GM12878 (cell line): ENCODE results near the gene FAM184B. TPM values are rescaled to one million over a fixed set of nuclear protein-coding genes. Genes with fewer than 3 reads are reported as not detected.

Experiments
- ATAC-seq: fragments of 200-7000 bp; cut with Tn5 transposase; 3 replicates; pipeline ENCODE4 v1.9.1; 2020; ENCODE audit warnings: mild to moderate bottlenecking, moderate library complexity
- BruUV-seq: library from RNA; stranded (reverse); fragments of 400-500 nt; replicated peaks from 2 replicates; lab custom pipeline; 2021; lab: Mats Ljungman, UMichigan
- CTCF ChIA-PET: fragments of 300-600 bp; sonication (Branson Sonifier 250); formaldehyde crosslinking; extraction: SDS; loops from one replicate; lab custom pipeline; 2021; ENCODE audit warnings: inconsistent platforms; lab: Yijun Ruan, JAX
- POLR2A ChIA-PET: fragments of 350-600 bp; formaldehyde crosslinking; extraction: SDS; loops from one replicate; lab custom pipeline; 2021; ENCODE audit warnings: inconsistent platforms; lab: Charles Lee
- RAD21 ChIA-PET: fragments of 300-600 bp; sonication (Branson Sonifier 250); formaldehyde crosslinking; loops from one replicate; lab custom pipeline; 2023; ENCODE audit warnings: antibody characterized with exemption; ENCODE audit not compliant: unreplicated experiment; lab: Charles Lee
- SMC1A ChIA-PET: fragments of 300-600 bp; sonication (Branson Sonifier 250); formaldehyde crosslinking; loops from one replicate; lab custom pipeline; 2023; ENCODE audit not compliant: unreplicated experiment, uncharacterized antibody; lab: Charles Lee
- DNase-seq: peaks from one replicate; pipeline ENCODE4 v3.0.0-alpha.2; 2011; ENCODE audit warnings: low read depth, low spot score
- FAIRE-seq: peaks from 3 replicates; lab custom pipeline; 2011; peaks lifted over from hg19 to GRCh38; lab: Jason Lieb, UNC
- H2AFZ ChIP-seq: 2 replicates; pipeline ENCODE4 v1.6.0; 2011; ENCODE audit warnings: low read depth, low read length, control low read depth; ENCODE audit not compliant: control insufficient read depth
- H3K27ac ChIP-seq: 2 replicates; pipeline ENCODE4 v1.5.1; 2011; ENCODE audit warnings: control low read depth; ENCODE audit not compliant: control insufficient read depth, insufficient read depth
- H3K27me3 ChIP-seq, 2 experiments: replicated peaks in 1 of 2; 2 replicates each; pipeline versions ENCODE4 v1.6.0 to v1.6.1; 2011; ENCODE audit warnings: low read length in 1 of 2; ENCODE audit not compliant: control insufficient read depth in 2 of 2, insufficient read depth in 2 of 2
- H3K36me3 ChIP-seq, 2 experiments: 2 replicates each; pipeline ENCODE4 v1.5.1; 2011; ENCODE audit warnings: low read length in 1 of 2; ENCODE audit not compliant: control insufficient read depth in 2 of 2, insufficient read depth in 2 of 2
- H3K4me1 ChIP-seq: 2 replicates; pipeline ENCODE4 v1.6.1; 2011; ENCODE audit warnings: mild to moderate bottlenecking, low read length, moderate library complexity, mixed read lengths; ENCODE audit not compliant: control insufficient read depth, insufficient read depth
- H3K4me2 ChIP-seq: 2 replicates; pipeline ENCODE4 v1.6.0; 2011; ENCODE audit warnings: control low read depth; ENCODE audit not compliant: control insufficient read depth, insufficient read depth
- H3K4me3 ChIP-seq: fragments of 200-600 bp; sonication (generic); 2 replicates; pipeline ENCODE4 v1.5.1; 2016
- H3K79me2 ChIP-seq: 2 replicates; pipeline ENCODE4 v1.6.0; 2011; ENCODE audit warnings: low read length; ENCODE audit not compliant: control insufficient read depth, insufficient read depth
- H3K9ac ChIP-seq: 2 replicates; pipeline ENCODE4 v1.8.0; 2011; ENCODE audit warnings: low read length, control low read depth, mixed read lengths; ENCODE audit not compliant: control insufficient read depth, insufficient read depth
- H3K9me3 ChIP-seq: replicated peaks from 3 replicates; pipeline ENCODE4 v1.5.1; 2011; ENCODE audit warnings: mild to moderate bottlenecking, low read length; ENCODE audit not compliant: control insufficient read depth, insufficient read depth
- H4K20me1 ChIP-seq: 2 replicates; pipeline ENCODE4 v1.6.0; 2011; ENCODE audit not compliant: control insufficient read depth, insufficient read depth
- ATF7 ChIP-seq: fragments of 450-650 bp; IDR thresholded peaks from 2 replicates; pipeline ENCODE4 v1.6.1; 2016; ENCODE audit warnings: low read depth, mild to moderate bottlenecking
- BHLHE40 ChIP-seq, 2 experiments: fragments of 450-650 bp in 1 of 2; IDR thresholded peaks; 2 replicates each; pipeline ENCODE4 v1.6.1; 2011 to 2017; ENCODE audit warnings: low read depth in 2 of 2, borderline replicate concordance in 1 of 2, improper control_type of control experiment in 1 of 2, low read length in 1 of 2, mild to moderate bottlenecking in 1 of 2
- HDAC2 ChIP-seq: fragments of 200-600 bp; sonication (generic); IDR thresholded peaks from 2 replicates; pipeline ENCODE4 v1.6.1; 2017
- IKZF1 ChIP-seq: fragments of 450-650 bp; conservative IDR thresholded peaks from 2 replicates; pipeline ENCODE4 v1.6.1; 2017; ENCODE audit warnings: antibody characterized with exemption, mild to moderate bottlenecking
- IKZF2 ChIP-seq, 2 experiments: fragments of 450-650 bp; IDR thresholded peaks; 2 replicates each; pipeline ENCODE4 v1.6.1; 2017; ENCODE audit warnings: mild to moderate bottlenecking in 2 of 2, moderate library complexity in 2 of 2
- IRF3 ChIP-seq: fragments of 450-650 bp; IDR thresholded peaks from 2 replicates; pipeline ENCODE4 v1.6.1; 2014; ENCODE audit warnings: mild to moderate bottlenecking
- MEF2B ChIP-seq: fragments of 450-650 bp; IDR thresholded peaks from 2 replicates; pipeline ENCODE4 v1.6.1; 2018; ENCODE audit warnings: mild to moderate bottlenecking, moderate library complexity; ENCODE audit not compliant: partially characterized antibody, poor library complexity, severe bottlenecking
- MTA2 ChIP-seq: fragments of 450-650 bp; IDR thresholded peaks from 2 replicates; pipeline ENCODE4 v1.6.1; 2016; ENCODE audit warnings: low read depth, mild to moderate bottlenecking, moderate library complexity
- NR2C2 ChIP-seq: IDR thresholded peaks from 2 replicates; pipeline ENCODE4 v1.6.1; 2011; ENCODE audit warnings: borderline replicate concordance, low read depth; ENCODE audit not compliant: control insufficient read depth, insufficient read length
- POU2F2 ChIP-seq: IDR thresholded peaks from 3 replicates; pipeline ENCODE4 v1.6.1; 2011; ENCODE audit warnings: low read depth, mild to moderate bottlenecking, low read length, borderline replicate concordance
- RUNX3 ChIP-seq: IDR thresholded peaks from 2 replicates; pipeline ENCODE4 v1.6.1; 2012; ENCODE audit warnings: low read length, inconsistent platforms
- SIN3A ChIP-seq: IDR thresholded peaks from 2 replicates; pipeline ENCODE4 v1.6.1; 2012; ENCODE audit warnings: low read depth, low read length, improper control_type of control experiment
- SPI1 ChIP-seq: IDR thresholded peaks from 2 replicates; pipeline ENCODE4 v1.6.1; 2011; ENCODE audit warnings: low read depth, mild to moderate bottlenecking, low read length, moderate library complexity, borderline replicate concordance; ENCODE audit not compliant: insufficient read depth
- ZSCAN29 ChIP-seq: fragments of 450-650 bp; IDR thresholded peaks from 2 replicates; pipeline ENCODE4 v1.6.1; 2017; ENCODE audit warnings: mild to moderate bottlenecking, moderate library complexity
- WGBS: methylation state at CpG from one replicate; pipeline ENCODE4 v1.1.6; 2016; ENCODE audit warnings: low lambda C conversion rate; ENCODE audit not compliant: insufficient replicate concordance, insufficient coverage; ENCODE audit errors: missing lambda C conversion rate; 5-methylcytosine and 5-hydroxymethylcytosine counted together
- in situ Hi-C: fragments of 300-500 bp; cut with MboI; formaldehyde crosslinking; loops from 9 replicates; pipeline ENCODE4 v1.14.3; 2018; ENCODE audit warnings: mixed read lengths
- intact Hi-C: fragments of 100-400 bp; cut with micrococcal nuclease; formaldehyde crosslinking; loops from one replicate; pipeline ENCODE4 v1.14.2; 2022; ENCODE audit not compliant: unreplicated experiment
- polyA plus RNA-seq, 11 experiments: library from polyadenylated mRNA; depleted of rRNA in 4 of 11; unstranded in 6 of 11; stranded (reverse) in 5 of 11; fragments of >200 nt; fragmentation: Nextera tagmentation in 4 of 11; fragmentation: Illumina TruSeq in 1 of 11; extraction: Ambion mirVana in 4 of 11; extraction: Trizol in 1 of 11; gene quantifications; 1 replicate in 1 of 11; 2 replicates in 10 of 11; pipeline versions ENCODE4 v1.2.1 to v1.2.3, GENCODE V29; 2011 to 2016; ENCODE audit warnings: inconsistent platforms in 2 of 11, missing spikeins in 2 of 11, low read depth in 1 of 11
- total RNA-seq, 4 experiments: library from RNA; depleted of rRNA in 3 of 4; stranded (reverse); fragments of >200 nt in 3 of 4; fragmentation: Illumina TruSeq in 1 of 4; extraction: Trizol in 1 of 4; gene quantifications; 2 replicates each; pipeline versions ENCODE4 v1.2.1 to v1.2.3, GENCODE V29; 2013 to 2021

The FAM184B gene
- total and polyA plus RNA-seq, 10 of the 15 experiments (the other 5 are each of a cell fraction or from before 2014, with no cell fraction given) = under 0.01 TPM; not detected in 9

DNA sequence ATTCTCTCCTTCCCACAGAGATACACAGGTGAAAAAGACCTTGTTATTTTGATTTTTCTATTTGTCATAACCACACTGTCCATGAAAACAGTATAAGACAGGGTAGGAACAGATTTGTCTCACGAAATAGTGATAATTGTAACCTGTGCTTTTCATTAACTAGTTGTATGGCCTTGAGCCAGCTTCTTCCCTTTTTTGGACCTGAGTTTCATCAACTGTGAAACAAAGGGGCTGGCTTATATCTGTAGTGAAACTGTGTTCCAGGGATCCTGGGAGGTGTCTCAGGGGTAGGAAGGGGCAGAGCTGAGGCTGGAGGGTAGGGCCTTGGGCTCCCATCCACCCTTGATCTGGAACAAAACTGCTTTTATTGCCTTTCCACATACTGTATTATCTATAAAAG is 116.1 kb downstream of the FAM184B start:
- no peak overlapping the region for H3K4me2 ChIP-seq
- H3K36me3 ChIP-seq = no peaks in the 10 kb centered on the region
- 10% methylated on average over 1 of the region's 1 CpG for WGBS
- ATAC-seq (peak; percentile 52), DNase-seq (no peak), FAIRE-seq (peak; percentile 56)
- ChIA-PET CTCF (no interaction called here), RAD21 (no interaction called here), POLR2A (interaction anchor here (1.0 kb wide), 1 partner anchor 45 kb away, joined by 4 read pairs; no protein-coding TSS in a partner anchor), SMC1A (interaction anchor here (0.7 to 1.7 kb wide), 2 partner anchors 117 to 941 kb away, joined by 3 to 5 read pairs; no protein-coding TSS in a partner anchor)
- no TSS peak for BruUV-seq
- H4K20me1 ChIP-seq = no peaks in the 10 kb centered on the region
- intact Hi-C loops = loop anchor here (5.0 kb wide), 1 partner anchor 142 kb away; no protein-coding TSS in a partner anchor
- no peak overlapping the region for H3K27ac ChIP-seq
- H3K4me3 ChIP-seq = no peak overlapping the region
- no peaks in the 10 kb centered on the region for H3K9me3 ChIP-seq
- no peak overlapping the region for H2AFZ ChIP-seq
- H3K4me1 ChIP-seq = peaks cover 8% of the 10 kb centered on the region
- H3K9ac ChIP-seq = no peak overlapping the region
- in situ Hi-C loops = no loop called here
- TF ChIP-seq IRF3 (no peak), NR2C2 (no peak)
- H3K27me3 ChIP-seq = no peaks in the 10 kb centered on the region
- H3K79me2 ChIP-seq = no peaks in the 10 kb centered on the region

GRCh38 chr4:17664755-17665154 is 116.7 kb downstream of the FAM184B start:
- no TSS peak for BruUV-seq
- TF ChIP-seq SIN3A = no peak
- 0 out of 2 replicates have a peak, but pooled peaks have one; percentile 43 for TF ChIP-seq ATF7
- peak; percentile 87 for TF ChIP-seq MEF2B
- peak; percentile 64 for TF ChIP-seq IKZF1
- peak; percentile 38 for TF ChIP-seq RUNX3
- peak; percentile 52; the same call in 1 of the 2 replicates for TF ChIP-seq MTA2
- peak; percentile 66; the same call in 1 of the 3 replicates for TF ChIP-seq POU2F2
- peak; percentile 26 to 46; a peak in 3 of 4 replicates for TF ChIP-seq IKZF2 (IDR thresholded peaks at IDR 0.05)
- no peak for TF ChIP-seq HDAC2
- TF ChIP-seq SPI1 = peak; percentile 44; the same call in 1 of the 2 replicates
- peak; percentile 24 to 30; a peak in 1 of 4 replicates for TF ChIP-seq BHLHE40 (IDR thresholded peaks at IDR 0.05; ENCODE audit: borderline replicate concordance in 1 of 2, low read depth in 2 of 2, low read length in 1 of 2)
- no peak for TF ChIP-seq ZSCAN29

More at GRCh38 chr4:17664755-17665154, 116.7 kb downstream of the FAM184B start:
- Histone ChIP-seq H2AFZ (no peak overlapping the region), H3K9me3 (no peaks in the 10 kb centered on the region), H3K9ac (no peak overlapping the region), H3K4me3 (no peak overlapping the region), H3K79me2 (no peaks in the 10 kb centered on the region), H3K27ac (no peak overlapping the region), H3K36me3 (no peaks in the 10 kb centered on the region; a peak in 1 of 4 replicates), H3K27me3 (no peaks in the 10 kb centered on the region), H4K20me1 (no peaks in the 10 kb centered on the region), H3K4me2 (no peak overlapping the region), H3K4me1 (peaks cover 8% of the 10 kb centered on the region)
- SMC1A ChIA-PET = interaction anchor here (1.7 kb wide), 1 partner anchor 116 kb away, joined by 5 read pairs; no protein-coding TSS in a partner anchor
- intact Hi-C loops = loop anchor here (5.0 kb wide), 1 partner anchor 143 kb away; no protein-coding TSS in a partner anchor
- RAD21 ChIA-PET = no interaction called here
- CTCF ChIA-PET = interaction anchor here (1.4 kb wide), 2 partner anchors 9 to 116 kb away, joined by 3 to 7 read pairs; no protein-coding TSS in a partner anchor
- POLR2A ChIA-PET = no interaction called here
- ATAC-seq (peak; percentile 90), DNase-seq (peak; percentile 66), FAIRE-seq (no peak)
- in situ Hi-C loops = no loop called here
- 1% methylated on average over 4 of the region's 4 CpGs for WGBS
